ENCODE data around the gene GPC3.

Gene GPC3

DNA sequence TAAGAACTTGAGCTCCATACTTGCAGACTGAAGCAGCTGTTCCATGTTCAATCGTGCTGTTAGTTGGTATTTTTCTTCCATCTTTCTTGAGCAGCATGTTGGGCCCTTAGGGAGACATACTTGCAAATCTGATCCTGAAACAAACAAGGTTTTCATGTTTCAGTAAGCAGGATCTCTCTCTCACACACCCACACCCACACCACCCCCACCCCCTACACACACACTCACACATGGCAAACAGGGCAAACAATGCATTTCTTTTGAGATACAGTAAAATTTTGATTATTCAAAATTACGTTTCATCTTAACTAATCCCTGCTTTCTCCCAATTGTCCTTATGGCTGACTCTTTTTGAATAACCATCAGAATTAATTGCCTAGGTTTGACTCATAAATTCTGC is 32.3 kb downstream of the GPC3 start:
- no peak overlapping the region for H3K27ac ChIP-seq
- TF ChIP-seq, protein P1, sequence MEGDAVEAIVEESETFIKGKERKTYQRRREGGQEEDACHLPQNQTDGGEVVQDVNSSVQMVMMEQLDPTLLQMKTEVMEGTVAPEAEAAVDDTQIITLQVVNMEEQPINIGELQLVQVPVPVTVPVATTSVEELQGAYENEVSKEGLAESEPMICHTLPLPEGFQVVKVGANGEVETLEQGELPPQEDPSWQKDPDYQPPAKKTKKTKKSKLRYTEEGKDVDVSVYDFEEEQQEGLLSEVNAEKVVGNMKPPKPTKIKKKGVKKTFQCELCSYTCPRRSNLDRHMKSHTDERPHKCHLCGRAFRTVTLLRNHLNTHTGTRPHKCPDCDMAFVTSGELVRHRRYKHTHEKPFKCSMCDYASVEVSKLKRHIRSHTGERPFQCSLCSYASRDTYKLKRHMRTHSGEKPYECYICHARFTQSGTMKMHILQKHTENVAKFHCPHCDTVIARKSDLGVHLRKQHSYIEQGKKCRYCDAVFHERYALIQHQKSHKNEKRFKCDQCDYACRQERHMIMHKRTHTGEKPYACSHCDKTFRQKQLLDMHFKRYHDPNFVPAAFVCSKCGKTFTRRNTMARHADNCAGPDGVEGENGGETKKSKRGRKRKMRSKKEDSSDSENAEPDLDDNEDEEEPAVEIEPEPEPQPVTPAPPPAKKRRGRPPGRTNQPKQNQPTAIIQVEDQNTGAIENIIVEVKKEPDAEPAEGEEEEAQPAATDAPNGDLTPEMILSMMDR (conservative IDR thresholded peaks at IDR 0.05) = no peak
- TF ChIP-seq ZFX (IDR thresholded peaks at IDR 0.05) = no peak

DNA sequence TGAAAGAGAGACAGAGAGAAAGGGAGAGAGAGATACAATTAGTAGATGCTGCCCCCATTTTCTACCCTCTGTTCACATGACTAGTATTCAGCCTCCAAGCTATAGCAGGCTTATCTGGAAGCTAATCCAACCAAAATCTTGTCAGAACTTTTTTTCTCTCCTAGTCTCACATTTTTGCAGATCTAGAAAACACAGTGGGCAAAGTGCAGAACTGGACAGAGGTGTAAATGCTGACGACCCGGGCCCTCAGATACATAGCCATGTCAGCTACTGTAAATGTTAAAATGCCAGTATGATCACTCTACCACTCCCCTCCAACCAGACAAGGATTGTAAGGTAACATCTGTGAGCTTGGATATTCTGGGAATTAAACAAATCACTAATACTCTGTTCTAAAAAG is 34.3 kb downstream of the GPC3 start:
- TF ChIP-seq, protein P1 (conservative IDR thresholded peaks at IDR 0.05) = no peak
- no peak for TF ChIP-seq ZFX (IDR thresholded peaks at IDR 0.05)
- H3K27ac ChIP-seq = no peak overlapping the region

DNA sequence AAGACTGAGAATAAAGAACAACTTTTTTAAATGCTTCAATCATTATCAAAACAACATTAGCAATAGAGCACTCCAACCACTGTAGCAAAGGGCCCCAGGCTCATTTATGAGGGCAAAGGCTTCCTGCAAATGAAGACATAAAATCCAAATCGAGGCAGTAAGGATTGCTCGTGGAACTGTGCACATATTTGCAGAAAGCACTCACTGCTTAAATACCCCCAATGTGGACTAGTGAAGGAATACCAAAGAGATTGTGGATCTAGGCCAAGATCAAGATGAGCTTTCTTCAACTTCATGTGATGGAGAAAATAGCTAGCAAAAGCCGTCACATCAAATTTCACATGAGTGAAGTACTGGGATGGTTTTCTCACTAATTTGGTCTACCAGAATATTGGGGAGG is 35.2 kb downstream of the GPC3 start:
- TF ChIP-seq, protein P1 (conservative IDR thresholded peaks at IDR 0.05) = no peak
- no peak for TF ChIP-seq ZFX (IDR thresholded peaks at IDR 0.05)
- no peak overlapping the region for H3K27ac ChIP-seq

DNA sequence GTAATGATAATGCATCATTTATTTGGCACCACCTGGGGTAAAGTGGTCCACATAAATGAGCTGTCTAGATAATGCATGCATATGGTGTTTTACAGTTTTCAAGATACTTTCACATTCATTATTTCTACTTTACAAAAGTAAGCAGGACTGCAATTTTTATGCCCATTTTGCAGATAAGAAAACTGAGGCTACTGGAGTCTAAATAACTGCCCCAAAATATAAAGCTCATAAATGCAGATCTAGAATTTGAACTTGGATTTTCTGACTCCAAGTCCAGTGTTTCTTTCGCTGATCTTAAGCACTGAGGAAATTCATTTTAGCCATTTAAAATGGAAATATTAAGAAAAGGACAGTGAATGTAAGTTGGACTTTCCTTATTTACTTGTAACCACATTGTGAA is 36.5 kb downstream of the GPC3 start:
- H3K27ac ChIP-seq = no peak overlapping the region
- TF ChIP-seq ZFX (IDR thresholded peaks at IDR 0.05) = no peak
- TF ChIP-seq, protein P1 (conservative IDR thresholded peaks at IDR 0.05) = no peak

DNA sequence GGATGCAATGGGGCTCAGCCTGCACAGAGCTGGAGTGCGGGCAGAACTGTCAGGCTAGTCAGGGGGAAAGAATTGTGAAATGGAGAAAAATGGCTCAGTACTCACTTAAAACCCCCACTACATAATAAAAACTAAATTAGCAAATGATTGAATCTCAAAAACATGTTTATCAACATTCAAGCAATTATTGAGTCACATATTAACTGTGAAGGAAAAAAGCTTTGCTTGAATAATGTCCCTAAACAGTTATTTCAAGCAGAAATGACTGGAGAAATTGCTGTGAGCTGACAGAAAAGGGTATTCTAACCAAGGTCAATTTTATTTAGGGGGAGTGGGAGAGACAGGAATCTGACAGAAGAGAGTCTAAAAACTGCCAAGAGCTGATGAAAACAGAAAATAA is 37.4 kb downstream of the GPC3 start:
- no peak overlapping the region for H3K27ac ChIP-seq
- TF ChIP-seq, protein P1 (conservative IDR thresholded peaks at IDR 0.05) = no peak
- no peak for TF ChIP-seq ZFX (IDR thresholded peaks at IDR 0.05)

DNA sequence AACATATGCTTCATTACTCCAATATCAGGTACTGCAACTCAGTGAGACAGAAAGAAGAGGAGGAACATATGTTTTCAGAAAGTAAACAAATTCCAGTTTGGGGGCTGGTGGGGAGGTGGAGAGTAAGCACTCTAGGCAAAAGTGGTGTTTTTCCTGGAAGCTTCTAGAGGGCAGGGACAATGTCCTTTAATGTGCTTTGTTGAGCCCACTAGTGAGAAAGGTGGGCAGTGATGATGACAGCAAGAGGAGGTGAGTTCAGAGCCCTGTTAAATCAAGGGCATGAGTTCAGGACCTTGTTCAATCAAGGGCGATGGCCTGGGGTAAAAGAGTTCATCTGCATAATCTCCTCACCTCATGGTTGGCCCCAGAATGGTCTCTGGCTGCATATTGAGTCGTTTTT is 38.4 kb downstream of the GPC3 start:
- H3K27ac ChIP-seq = no peak overlapping the region
- TF ChIP-seq, protein P1 (conservative IDR thresholded peaks at IDR 0.05) = no peak
- TF ChIP-seq ZFX (IDR thresholded peaks at IDR 0.05) = no peak

DNA sequence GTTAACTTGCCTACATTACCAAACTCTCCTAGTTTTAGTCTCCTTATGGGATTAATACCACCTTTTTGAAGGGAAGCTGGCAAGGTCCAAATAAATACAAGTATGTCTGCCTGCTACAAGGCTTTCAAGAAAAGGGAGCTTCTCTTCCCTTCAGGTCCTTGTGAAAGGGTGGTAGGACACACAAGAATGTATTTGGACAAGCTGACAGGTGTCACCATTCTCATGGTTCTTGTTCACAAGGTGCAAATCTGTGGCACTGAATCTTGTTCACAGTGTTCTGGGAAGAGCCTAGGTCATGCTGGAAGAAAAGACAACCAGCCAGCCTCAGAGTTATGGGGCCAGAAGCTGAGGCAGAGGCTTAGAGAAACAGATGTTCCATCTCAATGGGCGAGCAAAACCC is 41.9 kb downstream of the GPC3 start:
- TF ChIP-seq ZFX (IDR thresholded peaks at IDR 0.05) = no peak
- TF ChIP-seq, protein P1 (conservative IDR thresholded peaks at IDR 0.05) = no peak
- H3K27ac ChIP-seq = no peak overlapping the region

Measured in C4-2B (cell line).